ENCODE results near the gene TUBB8.

TUBB8 gene

GRCh38 chr10:48996-49395 is at the start of gene TUBB8:
Gene TUBB8 (minus strand): TSS chr10:49296. CDS start chr10:49238, 58 bp downstream.
- Mint-ChIP-seq H3K27ac (no peak within 1 kb of the TSS), H3K4me3 (no peak within 1 kb of the TSS), H3K36me3 (ENCODE audit: low read depth) (no peaks in the 10 kb centered on the region), H3K27me3 (ENCODE audit: low read depth) (no peaks in the 10 kb centered on the region), H3K4me1 (ENCODE audit: low read depth) (no peaks in the 10 kb centered on the region), H3K9me3 (no peaks in the 10 kb centered on the region)
- DNase-seq (ENCODE audit: low spot score) = no peak

- Mint-ChIP-seq H3K36me3 (ENCODE audit: low read depth) (no peaks in the 10 kb centered on the region), H3K27ac (no peak overlapping the region), H3K4me1 (ENCODE audit: low read depth) (no peaks in the 10 kb centered on the region), H3K4me3 (no peak overlapping the region), H3K27me3 (ENCODE audit: low read depth) (peaks cover 2% of the 10 kb centered on the region), H3K9me3 (peaks cover 25% of the 10 kb centered on the region)
- DNase-seq (ENCODE audit: low spot score) = no peak
Measured at GRCh38 chr10:96466-96865, 47.4 kb upstream of the TUBB8 start.

GRCh38 chr10:95356-96115 is 46.4 kb upstream of the TUBB8 start:
- H3K4me3 Mint-ChIP-seq = no peak overlapping the region
- no peak overlapping the region for H3K27ac Mint-ChIP-seq
- H3K4me1 Mint-ChIP-seq (ENCODE audit: low read depth) = no peaks in the 10 kb centered on the region

GRCh38 chr10:94613-95012 is 45.5 kb upstream of the TUBB8 start:
- no peak for DNase-seq (ENCODE audit: low spot score)
- no peaks in the 10 kb centered on the region for H3K36me3 Mint-ChIP-seq (ENCODE audit: low read depth)
- no peaks in the 10 kb centered on the region for H3K4me1 Mint-ChIP-seq (ENCODE audit: low read depth)
- peaks cover 25% of the 10 kb centered on the region for H3K9me3 Mint-ChIP-seq
- peaks cover 4% of the 10 kb centered on the region for H3K27me3 Mint-ChIP-seq (ENCODE audit: low read depth)
- H3K4me3 Mint-ChIP-seq = no peak overlapping the region
- H3K27ac Mint-ChIP-seq = no peak overlapping the region

More at GRCh38 chr10:95356-96115, 46.4 kb upstream of the TUBB8 start:
- no peak for DNase-seq (ENCODE audit: low spot score)
- Mint-ChIP-seq H3K36me3 (ENCODE audit: low read depth) (no peaks in the 10 kb centered on the region), H3K27me3 (ENCODE audit: low read depth) (peaks cover 2% of the 10 kb centered on the region), H3K9me3 (peaks cover 25% of the 10 kb centered on the region)

- Mint-ChIP-seq H3K4me1 (ENCODE audit: low read depth) (peaks cover 3% of the 10 kb centered on the region), H3K4me3 (no peak overlapping the region), H3K27ac (no peak overlapping the region), H3K36me3 (ENCODE audit: low read depth) (no peaks in the 10 kb centered on the region), H3K9me3 (peaks cover 24% of the 10 kb centered on the region), H3K27me3 (ENCODE audit: low read depth) (peaks cover 4% of the 10 kb centered on the region)
- DNase-seq (ENCODE audit: low spot score) = no peak
Measured at GRCh38 chr10:92846-93245, 43.8 kb upstream of the TUBB8 start.

- no peak for DNase-seq (ENCODE audit: low spot score)
- Mint-ChIP-seq H3K4me1 (ENCODE audit: low read depth) (peaks cover 10% of the 10 kb centered on the region), H3K4me3 (no peak overlapping the region), H3K27ac (no peak overlapping the region), H3K27me3 (ENCODE audit: low read depth) (peaks cover 4% of the 10 kb centered on the region), H3K9me3 (peaks cover 17% of the 10 kb centered on the region), H3K36me3 (ENCODE audit: low read depth) (no peaks in the 10 kb centered on the region)
Measured at GRCh38 chr10:92153-92552, 43.1 kb upstream of the TUBB8 start.

- Mint-ChIP-seq H3K4me1 (ENCODE audit: low read depth) (peaks cover 13% of the 10 kb centered on the region), H3K27me3 (ENCODE audit: low read depth) (peaks cover 4% of the 10 kb centered on the region), H3K36me3 (ENCODE audit: low read depth) (no peaks in the 10 kb centered on the region), H3K9me3 (peaks cover 13% of the 10 kb centered on the region), H3K4me3 (no peak overlapping the region), H3K27ac (no peak overlapping the region)
- DNase-seq (ENCODE audit: low spot score) = no peak
Measured at GRCh38 chr10:91313-91712, 42.2 kb upstream of the TUBB8 start.

- Mint-ChIP-seq H3K4me1 (ENCODE audit: low read depth) (peaks cover 13% of the 10 kb centered on the region), H3K27me3 (ENCODE audit: low read depth) (peaks cover 4% of the 10 kb centered on the region), H3K36me3 (ENCODE audit: low read depth) (no peaks in the 10 kb centered on the region), H3K4me3 (no peak overlapping the region), H3K27ac (no peak overlapping the region), H3K9me3 (peaks cover 7% of the 10 kb centered on the region)
- DNase-seq (ENCODE audit: low spot score) = no peak
Measured at GRCh38 chr10:90161-90560, 41.1 kb upstream of the TUBB8 start.

GRCh38 chr10:89248-89647 is 40.2 kb upstream of the TUBB8 start:
- H3K36me3 Mint-ChIP-seq (ENCODE audit: low read depth) = no peaks in the 10 kb centered on the region
- H3K27ac Mint-ChIP-seq = no peak overlapping the region
- H3K9me3 Mint-ChIP-seq = no peaks in the 10 kb centered on the region
- peaks cover 13% of the 10 kb centered on the region for H3K4me1 Mint-ChIP-seq (ENCODE audit: low read depth)
- no peak for DNase-seq (ENCODE audit: low spot score)
- peaks cover 2% of the 10 kb centered on the region for H3K27me3 Mint-ChIP-seq (ENCODE audit: low read depth)
- no peak overlapping the region for H3K4me3 Mint-ChIP-seq

- no peaks in the 10 kb centered on the region for H3K36me3 Mint-ChIP-seq (ENCODE audit: low read depth)
- no peaks in the 10 kb centered on the region for H3K9me3 Mint-ChIP-seq
- H3K27me3 Mint-ChIP-seq (ENCODE audit: low read depth) = peaks cover 2% of the 10 kb centered on the region
- H3K27ac Mint-ChIP-seq = no peak overlapping the region
- H3K4me1 Mint-ChIP-seq (ENCODE audit: low read depth) = peaks cover 13% of the 10 kb centered on the region
- no peak for DNase-seq (ENCODE audit: low spot score)
- no peak overlapping the region for H3K4me3 Mint-ChIP-seq
Measured at GRCh38 chr10:88253-88652, 39.2 kb upstream of the TUBB8 start.

- H3K4me3 Mint-ChIP-seq = no peak overlapping the region
- H3K36me3 Mint-ChIP-seq (ENCODE audit: low read depth) = no peaks in the 10 kb centered on the region
- H3K4me1 Mint-ChIP-seq (ENCODE audit: low read depth) = peaks cover 13% of the 10 kb centered on the region
- DNase-seq (ENCODE audit: low spot score) = no peak
- peaks cover 2% of the 10 kb centered on the region for H3K27me3 Mint-ChIP-seq (ENCODE audit: low read depth)
- no peaks in the 10 kb centered on the region for H3K9me3 Mint-ChIP-seq
- H3K27ac Mint-ChIP-seq = no peak overlapping the region
Measured at GRCh38 chr10:87177-88080, 38.3 kb upstream of the TUBB8 start.

- H3K27ac Mint-ChIP-seq = no peak overlapping the region
- H3K27me3 Mint-ChIP-seq (ENCODE audit: low read depth) = peaks cover 2% of the 10 kb centered on the region
- H3K9me3 Mint-ChIP-seq = no peaks in the 10 kb centered on the region
- no peak for DNase-seq (ENCODE audit: low spot score)
- no peaks in the 10 kb centered on the region for H3K36me3 Mint-ChIP-seq (ENCODE audit: low read depth)
- peaks cover 13% of the 10 kb centered on the region for H3K4me1 Mint-ChIP-seq (ENCODE audit: low read depth)
- H3K4me3 Mint-ChIP-seq = no peak overlapping the region
Measured at GRCh38 chr10:86031-86430, 36.9 kb upstream of the TUBB8 start.

- H3K4me3 Mint-ChIP-seq = no peak overlapping the region
- H3K27ac Mint-ChIP-seq = no peak overlapping the region
Measured at GRCh38 chr10:85044-85443, 35.9 kb upstream of the TUBB8 start.

GRCh38 chr10:83930-84530 is 34.9 kb upstream of the TUBB8 start:
- Mint-ChIP-seq H3K4me1 (ENCODE audit: low read depth) (peaks cover 13% of the 10 kb centered on the region), H3K27ac (no peak overlapping the region), H3K36me3 (ENCODE audit: low read depth) (no peaks in the 10 kb centered on the region), H3K27me3 (ENCODE audit: low read depth) (peaks cover 3% of the 10 kb centered on the region), H3K9me3 (no peaks in the 10 kb centered on the region), H3K4me3 (no peak overlapping the region)
- no peak for DNase-seq (ENCODE audit: low spot score)

More at GRCh38 chr10:85044-85443, 35.9 kb upstream of the TUBB8 start:
- H3K36me3 Mint-ChIP-seq (ENCODE audit: low read depth) = no peaks in the 10 kb centered on the region
- no peak for DNase-seq (ENCODE audit: low spot score)
- no peaks in the 10 kb centered on the region for H3K9me3 Mint-ChIP-seq
- H3K27me3 Mint-ChIP-seq (ENCODE audit: low read depth) = no peaks in the 10 kb centered on the region
- H3K4me1 Mint-ChIP-seq (ENCODE audit: low read depth) = peaks cover 13% of the 10 kb centered on the region
